GM12865 (cell line): ENCODE results near the gene PPP1R1A.

Experiments
- DNase-seq: peaks from one replicate; pipeline ENCODE4 v3.0.0; 2010; ENCODE audit warnings: low read depth
- H3K4me3 ChIP-seq: 2 replicates; pipeline ENCODE4 v1.5.1; 2011; ENCODE audit warnings: mild to moderate bottlenecking, low read depth, low read length, control low read depth
- CTCF ChIP-seq: IDR thresholded peaks from 2 replicates; pipeline ENCODE4 v1.5.1; 2011; ENCODE audit warnings: low read length, control low read depth, low read depth, inconsistent platforms; ENCODE audit not compliant: insufficient read depth; ENCODE audit errors: missing control alignments

PPP1R1A gene

GRCh38 chr12:54558759-54559158, 29.7 kb downstream of the PPP1R1A start:
- TF ChIP-seq CTCF = no peak
- no peak overlapping the region for H3K4me3 ChIP-seq
- no peak for DNase-seq

- H3K4me3 ChIP-seq = no peak overlapping the region
- DNase-seq = no peak
- no peak for TF ChIP-seq CTCF
Observed at GRCh38 chr12:54558311-54558710, 30.1 kb downstream of the PPP1R1A start.

DNA sequence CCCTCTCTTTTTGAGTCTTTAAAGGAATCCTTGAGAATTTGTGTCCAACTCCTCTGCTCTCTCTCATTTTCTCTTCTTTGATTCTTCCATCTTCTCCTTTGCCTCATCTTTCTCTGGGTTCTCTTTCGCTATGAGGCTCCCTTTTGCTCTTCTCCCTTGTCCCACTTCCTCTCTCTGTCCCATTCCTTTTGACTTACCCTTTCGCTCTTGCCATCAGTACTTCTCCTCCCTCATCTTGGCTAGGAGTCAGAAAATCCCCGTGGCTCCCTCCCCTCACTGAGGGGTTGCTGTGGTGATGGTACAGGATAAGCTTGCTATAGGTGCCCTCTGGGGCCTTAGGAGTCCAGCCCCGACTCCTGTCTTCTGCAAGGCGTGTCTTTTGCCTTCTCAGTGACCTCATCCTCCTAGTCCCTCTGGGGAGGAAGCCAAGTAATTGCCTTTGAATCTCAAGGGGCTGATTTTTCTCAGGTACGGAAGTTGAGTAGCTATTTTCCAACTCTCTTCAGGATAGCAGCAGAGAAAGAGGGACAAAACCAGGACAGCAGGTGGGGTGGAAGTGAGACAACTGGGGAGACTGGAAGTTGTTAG, 32.7 kb downstream of the PPP1R1A start:
- TF ChIP-seq CTCF = no peak
- DNase-seq = no peak
- H3K4me3 ChIP-seq = no peak overlapping the region

DNA sequence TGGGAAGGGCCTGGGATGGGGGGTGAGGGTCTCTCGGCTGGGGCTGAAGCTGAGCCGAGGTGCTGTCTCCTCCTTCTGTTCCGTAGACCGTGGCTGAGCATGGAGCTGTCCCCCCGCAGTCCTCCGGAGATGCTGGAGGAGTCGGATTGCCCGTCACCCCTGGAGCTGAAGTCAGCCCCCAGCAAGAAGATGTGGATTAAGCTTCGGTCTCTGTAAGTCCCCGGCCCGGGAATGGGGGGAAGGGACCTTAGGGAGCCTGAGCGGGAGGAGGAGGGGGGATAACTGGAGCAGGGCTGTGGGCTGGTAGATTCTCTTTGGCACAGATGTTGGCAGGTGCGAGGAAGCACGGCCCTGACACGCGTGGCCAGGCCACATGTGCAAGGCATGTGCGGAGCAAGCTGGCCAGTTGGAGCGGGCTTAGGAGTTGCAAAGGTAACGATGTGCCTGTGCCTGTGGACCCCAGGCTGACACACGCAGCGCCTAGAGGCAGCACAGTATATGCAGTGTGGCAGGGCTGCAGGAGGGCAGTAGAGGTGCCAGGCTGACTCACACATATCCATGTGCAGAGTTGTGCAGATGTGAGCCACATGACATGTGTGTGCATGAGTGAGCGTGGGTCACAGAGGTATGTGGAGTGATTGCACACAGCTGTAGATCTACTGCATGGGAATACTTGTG, 38.5 kb downstream of the PPP1R1A start:
- no peak for DNase-seq

DNA sequence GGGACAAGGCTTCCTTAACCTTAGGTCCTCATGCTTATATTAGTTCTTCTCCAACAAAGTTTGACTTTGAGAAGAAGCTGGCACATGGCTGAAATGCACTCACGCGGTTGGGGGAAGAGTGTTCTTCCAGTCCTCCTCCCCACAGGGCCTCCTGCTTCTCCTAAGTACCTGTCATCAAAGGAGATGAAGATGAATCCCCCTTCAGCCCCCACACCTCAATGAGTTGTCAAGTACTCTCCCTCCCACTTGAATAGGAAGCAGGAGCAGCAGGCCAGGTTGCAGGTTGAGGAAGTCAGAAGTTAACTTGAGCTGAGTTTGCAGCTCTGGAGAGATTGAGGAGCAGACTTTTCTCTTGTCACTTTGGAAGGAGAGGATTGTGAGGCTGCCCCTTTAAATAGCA, 41.9 kb downstream of the PPP1R1A start:
- no peak for DNase-seq
- no peak for TF ChIP-seq CTCF
- no peak overlapping the region for H3K4me3 ChIP-seq

More for the DNA sequence above, 38.5 kb downstream of the PPP1R1A start:
- TF ChIP-seq CTCF = no peak
- no peak overlapping the region for H3K4me3 ChIP-seq

GRCh38 chr12:54544743-54545142, 43.7 kb downstream of the PPP1R1A start:
- no peak for DNase-seq
- no peak overlapping the region for H3K4me3 ChIP-seq
- no peak for TF ChIP-seq CTCF

- TF ChIP-seq CTCF = no peak
- no peak overlapping the region for H3K4me3 ChIP-seq
- DNase-seq = no peak
Observed at GRCh38 chr12:54543526-54543925, 44.9 kb downstream of the PPP1R1A start.
